Measurements from ENCODE around the gene LMAN1L.
A peak's percentile ranks its signal among the peaks of the same experiment; 100 is the strongest.

- TF ChIP-seq CTCF (IDR thresholded peaks at IDR 0.05): peak in 2 of 3 experiments; percentile 16 to 31
- no peak for TF ChIP-seq POLR2A (IDR thresholded peaks at IDR 0.05; ENCODE audit: low read depth)
Measured at GRCh38 chr15:74787251-74788041, 25.2 kb upstream of the LMAN1L start.
